ENCODE results near the gene NRTN. TPM values are rescaled to one million over a fixed set of nuclear protein-coding genes. Genes with fewer than 3 reads are reported as not detected.

NRTN gene
- polyA plus RNA-seq, 1 donor (not counting 4 experiments of a cell fraction or from before 2014, with no cell fraction given) = not detected

- Histone ChIP-seq H3K79me2 (ENCODE audit: control insufficient read depth, insufficient read depth, low read length) (no peaks in the 10 kb centered on the region), H3K9ac (ENCODE audit: control insufficient read depth, extremely low read depth, insufficient read depth, low read length) (no peak overlapping the region), H3K4me1 (ENCODE audit: control insufficient read depth, extremely low read depth, insufficient read depth, low read length) (no peaks in the 10 kb centered on the region), H3K9me3 (ENCODE audit: control insufficient read depth, low read depth, low read length) (no peaks in the 10 kb centered on the region), H3K4me3 (ENCODE audit: control insufficient read depth in 2 of 3, extremely low read depth in 1 of 3, insufficient read depth in 2 of 3, low read depth in 1 of 3, low read length in 3 of 3) (no peak overlapping the region), H3K9me1 (ENCODE audit: control insufficient read depth, extremely low read depth, insufficient read depth, low read length) (no peaks in the 10 kb centered on the region), H3K36me3 (ENCODE audit: control insufficient read depth in 2 of 2, extremely low read depth in 1 of 2, insufficient read depth in 2 of 2, low read length in 2 of 2) (no peaks in the 10 kb centered on the region), H3K27ac (ENCODE audit: control insufficient read depth, insufficient read depth, low read length) (no peak overlapping the region), H2AFZ (ENCODE audit: control insufficient read depth, low read length) (no peak overlapping the region), H3K27me3 (ENCODE audit: control insufficient read depth, extremely low read depth, insufficient read depth, low read length) (no peaks in the 10 kb centered on the region), H3K4me2 (ENCODE audit: control insufficient read depth, extremely low read depth, insufficient read depth, low read depth, low read length) (no peak overlapping the region), H4K20me1 (ENCODE audit: control insufficient read depth, extremely low read depth, insufficient read depth, low read length) (no peaks in the 10 kb centered on the region)
- FAIRE-seq (no peak), DNase-seq (ENCODE audit: low read depth, low spot score) (no peak)
- dilution Hi-C loops (cut with MboI; ENCODE audit: extremely low pct_ligation_motif_present, low sequenced_read_pairs) = no loop called here
- TF ChIP-seq CTCF (optimal IDR thresholded peaks at IDR 0.05 in 1 of 3, IDR thresholded peaks at IDR 0.05 in 1 of 3, conservative IDR thresholded peaks at IDR 0.05 in 1 of 3; ENCODE audit: extremely low read depth in 1 of 3, insufficient read depth in 2 of 3, low read length in 3 of 3) (no peak), EZH2 (IDR thresholded peaks at IDR 0.05; ENCODE audit: low read length) (no peak)
Measured at GRCh38 chr19:5772416-5772815, 32.5 kb upstream of the NRTN start.

- Histone ChIP-seq H3K9me3 (ENCODE audit: control insufficient read depth, low read depth, low read length) (no peaks in the 10 kb centered on the region), H3K79me2 (ENCODE audit: control insufficient read depth, insufficient read depth, low read length) (no peaks in the 10 kb centered on the region), H3K4me1 (ENCODE audit: control insufficient read depth, extremely low read depth, insufficient read depth, low read length) (no peaks in the 10 kb centered on the region), H3K27me3 (ENCODE audit: control insufficient read depth, extremely low read depth, insufficient read depth, low read length) (no peaks in the 10 kb centered on the region), H2AFZ (ENCODE audit: control insufficient read depth, low read length) (no peak overlapping the region), H3K27ac (ENCODE audit: control insufficient read depth, insufficient read depth, low read length) (no peak overlapping the region), H3K4me3 (ENCODE audit: control insufficient read depth in 2 of 3, extremely low read depth in 1 of 3, insufficient read depth in 2 of 3, low read depth in 1 of 3, low read length in 3 of 3) (no peak overlapping the region), H3K36me3 (ENCODE audit: control insufficient read depth in 2 of 2, extremely low read depth in 1 of 2, insufficient read depth in 2 of 2, low read length in 2 of 2) (no peaks in the 10 kb centered on the region), H3K4me2 (ENCODE audit: control insufficient read depth, extremely low read depth, insufficient read depth, low read depth, low read length) (no peak overlapping the region), H4K20me1 (ENCODE audit: control insufficient read depth, extremely low read depth, insufficient read depth, low read length) (no peaks in the 10 kb centered on the region), H3K9ac (ENCODE audit: control insufficient read depth, extremely low read depth, insufficient read depth, low read length) (no peak overlapping the region), H3K9me1 (ENCODE audit: control insufficient read depth, extremely low read depth, insufficient read depth, low read length) (no peaks in the 10 kb centered on the region)
- FAIRE-seq = no peak
- dilution Hi-C loops (cut with MboI; ENCODE audit: extremely low pct_ligation_motif_present, low sequenced_read_pairs) = no loop called here
- no peak for DNase-seq (ENCODE audit: low read depth, low spot score)
- TF ChIP-seq EZH2 (IDR thresholded peaks at IDR 0.05; ENCODE audit: low read length) (no peak), CTCF (optimal IDR thresholded peaks at IDR 0.05 in 1 of 3, IDR thresholded peaks at IDR 0.05 in 1 of 3, conservative IDR thresholded peaks at IDR 0.05 in 1 of 3; ENCODE audit: extremely low read depth in 1 of 3, insufficient read depth in 2 of 3, low read length in 3 of 3) (no peak)
Measured at GRCh38 chr19:5773276-5773675, 31.6 kb upstream of the NRTN start.

Measured in keratinocyte (primary cell).